ENCODE measurements around the gene PNMA8B.

The PNMA8B gene

DNA sequence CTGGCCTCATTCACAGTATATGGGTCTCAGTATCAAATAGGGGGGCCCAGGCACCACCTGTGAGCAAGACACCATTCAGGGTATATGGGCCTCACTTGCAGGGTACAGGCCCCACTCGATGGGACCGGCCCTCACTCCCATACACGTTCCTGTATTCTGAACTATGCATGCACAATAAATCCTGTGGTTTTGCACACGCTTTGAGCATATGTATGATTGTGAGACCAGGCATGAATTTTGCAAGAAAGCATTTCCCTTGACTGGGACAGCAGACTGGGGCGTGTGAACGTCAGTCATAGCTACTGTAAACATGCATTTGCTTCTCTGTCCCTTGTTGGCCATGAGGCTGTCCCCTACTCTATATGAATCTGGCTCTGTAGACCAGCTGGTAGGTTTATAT lies 637 bp upstream of the PNMA8B start (continued):
- no peak for TF ChIP-seq ESRRG (CRISPR knock-in tag; IDR thresholded peaks at IDR 0.05)

DNA sequence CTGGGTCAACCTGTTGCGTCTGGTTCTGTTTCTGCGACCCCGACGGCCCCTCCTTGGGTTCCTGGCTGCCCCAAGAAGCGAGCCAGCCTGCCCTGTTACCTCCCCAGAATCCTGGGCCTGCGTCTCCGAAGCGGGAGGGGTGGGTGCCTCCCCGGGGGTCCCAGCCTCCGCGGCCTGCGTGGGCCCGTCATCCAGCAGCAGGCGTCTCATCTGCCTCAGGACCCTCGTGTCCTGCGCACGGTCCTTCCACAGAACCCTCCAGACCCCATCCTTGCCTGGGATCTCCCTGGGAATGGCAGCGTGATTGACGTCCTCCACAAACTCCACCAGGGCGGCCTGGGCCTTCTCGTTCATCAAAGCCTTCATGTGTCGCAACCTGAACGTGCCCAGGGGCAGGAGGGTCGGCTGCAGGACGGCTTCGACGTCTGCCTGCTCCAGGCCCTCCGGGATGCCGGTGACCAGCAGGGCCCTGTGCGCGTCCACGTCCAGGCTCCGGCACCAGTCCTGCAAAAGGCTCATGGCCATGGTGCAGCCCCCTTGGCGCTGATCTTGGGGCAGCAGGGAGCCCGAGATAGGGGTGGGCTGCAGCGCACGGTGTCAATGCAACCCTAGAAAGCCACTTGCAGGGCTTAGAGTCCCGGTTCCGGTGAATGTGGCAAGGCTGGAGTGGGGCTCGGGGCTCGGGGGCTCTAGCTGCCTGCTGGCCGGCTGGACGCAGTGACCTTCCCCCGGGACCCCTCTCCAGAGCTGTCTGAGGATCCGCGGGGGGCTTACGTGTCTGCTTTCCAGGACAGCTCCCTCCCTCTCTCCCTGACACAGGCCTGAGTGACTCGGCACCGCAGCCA lies 504 bp downstream of the PNMA8B start:
- TF ChIP-seq, protein P1, sequence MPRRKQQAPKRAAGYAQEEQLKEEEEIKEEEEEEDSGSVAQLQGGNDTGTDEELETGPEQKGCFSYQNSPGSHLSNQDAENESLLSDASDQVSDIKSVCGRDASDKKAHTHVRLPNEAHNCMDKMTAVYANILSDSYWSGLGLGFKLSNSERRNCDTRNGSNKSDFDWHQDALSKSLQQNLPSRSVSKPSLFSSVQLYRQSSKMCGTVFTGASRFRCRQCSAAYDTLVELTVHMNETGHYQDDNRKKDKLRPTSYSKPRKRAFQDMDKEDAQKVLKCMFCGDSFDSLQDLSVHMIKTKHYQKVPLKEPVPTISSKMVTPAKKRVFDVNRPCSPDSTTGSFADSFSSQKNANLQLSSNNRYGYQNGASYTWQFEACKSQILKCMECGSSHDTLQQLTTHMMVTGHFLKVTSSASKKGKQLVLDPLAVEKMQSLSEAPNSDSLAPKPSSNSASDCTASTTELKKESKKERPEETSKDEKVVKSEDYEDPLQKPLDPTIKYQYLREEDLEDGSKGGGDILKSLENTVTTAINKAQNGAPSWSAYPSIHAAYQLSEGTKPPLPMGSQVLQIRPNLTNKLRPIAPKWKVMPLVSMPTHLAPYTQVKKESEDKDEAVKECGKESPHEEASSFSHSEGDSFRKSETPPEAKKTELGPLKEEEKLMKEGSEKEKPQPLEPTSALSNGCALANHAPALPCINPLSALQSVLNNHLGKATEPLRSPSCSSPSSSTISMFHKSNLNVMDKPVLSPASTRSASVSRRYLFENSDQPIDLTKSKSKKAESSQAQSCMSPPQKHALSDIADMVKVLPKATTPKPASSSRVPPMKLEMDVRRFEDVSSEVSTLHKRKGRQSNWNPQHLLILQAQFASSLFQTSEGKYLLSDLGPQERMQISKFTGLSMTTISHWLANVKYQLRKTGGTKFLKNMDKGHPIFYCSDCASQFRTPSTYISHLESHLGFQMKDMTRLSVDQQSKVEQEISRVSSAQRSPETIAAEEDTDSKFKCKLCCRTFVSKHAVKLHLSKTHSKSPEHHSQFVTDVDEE (CRISPR knock-in tag; IDR thresholded peaks at IDR 0.05): no peak
- TF ChIP-seq TOX (CRISPR knock-in tag; IDR thresholded peaks at IDR 0.05; ENCODE audit: borderline replicate concordance) (no peak), ZNF8 (CRISPR knock-in tag; IDR thresholded peaks at IDR 0.05) (no peak), ZFP30 (CRISPR knock-in tag; IDR thresholded peaks at IDR 0.05) (no peak), OSR1 (CRISPR knock-in tag; IDR thresholded peaks at IDR 0.05) (no peak), ZNF565 (CRISPR knock-in tag; conservative IDR thresholded peaks at IDR 0.05; ENCODE audit: low read depth) (no peak), ZFP3 (CRISPR knock-in tag; IDR thresholded peaks at IDR 0.05) (no peak), SNAI2 (CRISPR knock-in tag; IDR thresholded peaks at IDR 0.05) (no peak), ARNTL (CRISPR knock-in tag; IDR thresholded peaks at IDR 0.05; ENCODE audit: borderline replicate concordance, low read depth) (no peak), ESRRG (CRISPR knock-in tag; IDR thresholded peaks at IDR 0.05) (no peak), RARB (CRISPR knock-in tag; IDR thresholded peaks at IDR 0.05) (no peak), ISL1 (CRISPR knock-in tag; IDR thresholded peaks at IDR 0.05) (no peak), ZC3H10 (CRISPR knock-in tag; IDR thresholded peaks at IDR 0.05) (no peak), TCF4 (CRISPR knock-in tag; IDR thresholded peaks at IDR 0.05; ENCODE audit: borderline replicate concordance) (no peak), GLIS3 (CRISPR knock-in tag; IDR thresholded peaks at IDR 0.05) (no peak)
- TF ChIP-seq, protein P2, sequence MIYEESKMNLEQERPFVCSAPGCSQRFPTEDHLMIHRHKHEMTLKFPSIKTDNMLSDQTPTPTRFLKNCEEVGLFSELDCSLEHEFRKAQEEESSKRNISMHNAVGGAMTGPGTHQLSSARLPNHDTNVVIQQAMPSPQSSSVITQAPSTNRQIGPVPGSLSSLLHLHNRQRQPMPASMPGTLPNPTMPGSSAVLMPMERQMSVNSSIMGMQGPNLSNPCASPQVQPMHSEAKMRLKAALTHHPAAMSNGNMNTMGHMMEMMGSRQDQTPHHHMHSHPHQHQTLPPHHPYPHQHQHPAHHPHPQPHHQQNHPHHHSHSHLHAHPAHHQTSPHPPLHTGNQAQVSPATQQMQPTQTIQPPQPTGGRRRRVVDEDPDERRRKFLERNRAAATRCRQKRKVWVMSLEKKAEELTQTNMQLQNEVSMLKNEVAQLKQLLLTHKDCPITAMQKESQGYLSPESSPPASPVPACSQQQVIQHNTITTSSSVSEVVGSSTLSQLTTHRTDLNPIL (CRISPR knock-in tag; IDR thresholded peaks at IDR 0.05; ENCODE audit: low read depth): no peak
- TF ChIP-seq, protein P3, sequence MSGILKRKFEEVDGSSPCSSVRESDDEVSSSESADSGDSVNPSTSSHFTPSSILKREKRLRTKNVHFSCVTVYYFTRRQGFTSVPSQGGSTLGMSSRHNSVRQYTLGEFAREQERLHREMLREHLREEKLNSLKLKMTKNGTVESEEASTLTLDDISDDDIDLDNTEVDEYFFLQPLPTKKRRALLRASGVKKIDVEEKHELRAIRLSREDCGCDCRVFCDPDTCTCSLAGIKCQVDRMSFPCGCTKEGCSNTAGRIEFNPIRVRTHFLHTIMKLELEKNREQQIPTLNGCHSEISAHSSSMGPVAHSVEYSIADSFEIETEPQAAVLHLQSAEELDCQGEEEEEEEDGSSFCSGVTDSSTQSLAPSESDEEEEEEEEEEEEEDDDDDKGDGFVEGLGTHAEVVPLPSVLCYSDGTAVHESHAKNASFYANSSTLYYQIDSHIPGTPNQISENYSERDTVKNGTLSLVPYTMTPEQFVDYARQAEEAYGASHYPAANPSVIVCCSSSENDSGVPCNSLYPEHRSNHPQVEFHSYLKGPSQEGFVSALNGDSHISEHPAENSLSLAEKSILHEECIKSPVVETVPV (CRISPR knock-in tag; IDR thresholded peaks at IDR 0.05): no peak
- ATAC-seq: no peak; the same call in 1 of the 3 replicates

DNA sequence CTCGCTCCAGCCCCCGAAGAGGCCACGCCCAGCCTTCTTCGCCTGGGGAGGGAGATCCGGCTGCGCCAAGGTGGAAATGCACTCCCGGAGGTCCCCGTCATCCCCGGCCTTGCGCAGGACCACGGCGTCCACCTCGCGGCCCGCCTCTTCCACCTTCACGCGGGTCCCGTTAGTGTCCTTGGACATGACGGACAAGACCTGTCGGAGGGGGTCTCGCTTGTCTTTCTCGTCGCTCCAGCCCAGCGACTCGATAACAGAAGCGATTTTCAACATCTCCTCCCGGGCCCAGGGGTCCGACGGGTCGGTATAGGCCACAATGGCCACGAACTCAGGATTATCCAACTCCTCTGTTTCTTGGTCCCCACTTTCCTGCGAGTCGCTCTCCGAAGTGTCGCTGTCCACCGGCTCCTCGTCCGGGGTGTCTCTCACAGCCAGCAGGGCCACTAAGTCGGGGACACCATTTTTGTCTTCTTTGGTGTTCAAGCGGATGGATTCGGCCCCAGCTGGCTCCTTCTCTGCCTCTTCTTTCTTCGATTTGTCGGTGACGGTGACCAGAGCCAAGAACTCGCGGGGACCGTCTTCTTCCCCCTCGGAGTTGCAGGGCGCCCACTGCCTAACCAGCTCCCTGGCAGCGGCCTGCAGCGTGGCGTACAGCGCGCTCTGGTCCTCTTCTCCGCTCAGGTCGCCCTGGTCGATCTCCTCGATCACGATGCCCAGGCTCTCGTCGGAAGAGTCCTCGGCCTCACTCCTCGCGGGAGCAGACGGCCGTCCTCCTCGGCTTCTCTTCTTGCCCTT lies 1.3 kb downstream of the PNMA8B start:
- no peak for ATAC-seq
- TF ChIP-seq BACH2 (CRISPR knock-in tag; IDR thresholded peaks at IDR 0.05; ENCODE audit: borderline replicate concordance) (no peak), CSDC2 (CRISPR knock-in tag; IDR thresholded peaks at IDR 0.05) (no peak)

DNA sequence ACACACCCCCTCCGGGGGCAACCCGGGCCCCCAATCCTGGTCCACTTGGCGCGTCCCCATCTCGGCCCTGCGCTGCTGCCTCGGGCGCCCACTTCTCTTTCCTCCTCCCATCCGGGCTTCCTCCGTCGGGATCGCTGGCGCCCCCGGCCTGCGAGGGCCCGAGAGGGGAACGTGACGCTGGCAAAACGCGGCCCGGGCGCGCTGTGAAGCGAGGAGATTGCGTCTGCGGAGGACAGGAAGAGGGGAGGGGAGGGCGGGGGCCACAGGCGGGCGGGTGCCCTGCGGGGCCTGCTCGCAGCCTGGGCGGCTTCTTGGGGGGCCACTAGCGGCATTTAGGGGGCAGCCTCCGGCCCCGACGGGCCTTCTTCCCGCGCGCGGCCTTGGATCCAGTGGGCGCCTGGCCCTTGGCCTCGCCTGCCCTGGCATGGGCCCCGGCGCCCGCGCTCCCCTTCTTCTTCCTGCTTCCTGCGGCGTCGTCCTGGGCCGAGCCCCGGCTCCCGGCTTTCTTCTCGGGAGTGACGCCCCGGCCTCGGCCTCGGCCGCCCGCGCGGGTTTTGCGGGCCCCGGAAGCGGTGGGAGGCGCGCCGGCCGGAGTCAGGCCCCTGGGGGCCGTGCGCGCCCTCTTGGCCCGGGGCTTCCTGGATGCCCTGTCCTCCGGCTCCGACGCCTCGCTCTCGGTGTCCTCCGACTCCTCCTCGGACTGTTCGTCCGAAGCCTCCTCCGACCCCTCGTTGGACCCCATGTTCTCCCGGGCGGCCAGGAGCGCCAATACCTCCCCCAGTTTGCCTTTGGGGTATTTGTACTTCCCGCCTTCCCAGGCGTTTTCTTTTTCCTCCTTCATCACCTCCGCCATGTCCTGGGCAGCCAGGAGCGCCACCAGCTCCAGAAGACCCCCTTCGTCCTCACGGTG lies 2.2 kb downstream of the PNMA8B start:
- ATAC-seq: no peak
- no peak for TF ChIP-seq TOX (CRISPR knock-in tag; IDR thresholded peaks at IDR 0.05; ENCODE audit: borderline replicate concordance)
- TF ChIP-seq OSR1 (CRISPR knock-in tag; IDR thresholded peaks at IDR 0.05): no peak
- TF ChIP-seq SNAI2 (CRISPR knock-in tag; IDR thresholded peaks at IDR 0.05): no peak
- TF ChIP-seq RARB (CRISPR knock-in tag; IDR thresholded peaks at IDR 0.05): no peak
- TF ChIP-seq ZNF565 (CRISPR knock-in tag; conservative IDR thresholded peaks at IDR 0.05; ENCODE audit: low read depth): no peak
- TF ChIP-seq, protein P4, sequence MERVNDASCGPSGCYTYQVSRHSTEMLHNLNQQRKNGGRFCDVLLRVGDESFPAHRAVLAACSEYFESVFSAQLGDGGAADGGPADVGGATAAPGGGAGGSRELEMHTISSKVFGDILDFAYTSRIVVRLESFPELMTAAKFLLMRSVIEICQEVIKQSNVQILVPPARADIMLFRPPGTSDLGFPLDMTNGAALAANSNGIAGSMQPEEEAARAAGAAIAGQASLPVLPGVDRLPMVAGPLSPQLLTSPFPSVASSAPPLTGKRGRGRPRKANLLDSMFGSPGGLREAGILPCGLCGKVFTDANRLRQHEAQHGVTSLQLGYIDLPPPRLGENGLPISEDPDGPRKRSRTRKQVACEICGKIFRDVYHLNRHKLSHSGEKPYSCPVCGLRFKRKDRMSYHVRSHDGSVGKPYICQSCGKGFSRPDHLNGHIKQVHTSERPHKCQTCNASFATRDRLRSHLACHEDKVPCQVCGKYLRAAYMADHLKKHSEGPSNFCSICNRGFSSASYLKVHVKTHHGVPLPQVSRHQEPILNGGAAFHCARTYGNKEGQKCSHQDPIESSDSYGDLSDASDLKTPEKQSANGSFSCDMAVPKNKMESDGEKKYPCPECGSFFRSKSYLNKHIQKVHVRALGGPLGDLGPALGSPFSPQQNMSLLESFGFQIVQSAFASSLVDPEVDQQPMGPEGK (CRISPR knock-in tag; IDR thresholded peaks at IDR 0.05; ENCODE audit: borderline replicate concordance): no peak
- no peak for TF ChIP-seq ZFP3 (CRISPR knock-in tag; IDR thresholded peaks at IDR 0.05)
- no peak for TF ChIP-seq BACH2 (CRISPR knock-in tag; IDR thresholded peaks at IDR 0.05; ENCODE audit: borderline replicate concordance)
- TF ChIP-seq GLIS3 (CRISPR knock-in tag; IDR thresholded peaks at IDR 0.05): no peak
- no peak for TF ChIP-seq ESRRG (CRISPR knock-in tag; IDR thresholded peaks at IDR 0.05)
- TF ChIP-seq CSDC2 (CRISPR knock-in tag; IDR thresholded peaks at IDR 0.05): no peak
- TF ChIP-seq, protein P2 (CRISPR knock-in tag; IDR thresholded peaks at IDR 0.05; ENCODE audit: low read depth): no peak
- no peak for TF ChIP-seq ZNF8 (CRISPR knock-in tag; IDR thresholded peaks at IDR 0.05)
- TF ChIP-seq, protein P5, sequence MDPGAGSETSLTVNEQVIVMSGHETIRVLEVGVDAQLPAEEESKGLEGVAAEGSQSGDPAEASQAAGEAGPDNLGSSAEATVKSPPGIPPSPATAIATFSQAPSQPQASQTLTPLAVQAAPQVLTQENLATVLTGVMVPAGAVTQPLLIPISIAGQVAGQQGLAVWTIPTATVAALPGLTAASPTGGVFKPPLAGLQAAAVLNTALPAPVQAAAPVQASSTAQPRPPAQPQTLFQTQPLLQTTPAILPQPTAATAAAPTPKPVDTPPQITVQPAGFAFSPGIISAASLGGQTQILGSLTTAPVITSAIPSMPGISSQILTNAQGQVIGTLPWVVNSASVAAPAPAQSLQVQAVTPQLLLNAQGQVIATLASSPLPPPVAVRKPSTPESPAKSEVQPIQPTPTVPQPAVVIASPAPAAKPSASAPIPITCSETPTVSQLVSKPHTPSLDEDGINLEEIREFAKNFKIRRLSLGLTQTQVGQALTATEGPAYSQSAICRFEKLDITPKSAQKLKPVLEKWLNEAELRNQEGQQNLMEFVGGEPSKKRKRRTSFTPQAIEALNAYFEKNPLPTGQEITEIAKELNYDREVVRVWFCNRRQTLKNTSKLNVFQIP (CRISPR knock-in tag; IDR thresholded peaks at IDR 0.05; ENCODE audit: borderline replicate concordance, low read depth): no peak
- TF ChIP-seq ZNF70 (CRISPR knock-in tag; IDR thresholded peaks at IDR 0.05): no peak
